ENCODE measurements around the gene SIX6.
A peak's percentile ranks its signal among the peaks of the same experiment; 100 is the strongest.
"Not testable (repeated sequence)": the region's sequence is repeated elsewhere in the genome, so short reads cannot be mapped to it uniquely, and the experiment has no call there.

Gene SIX6

GRCh38 chr14:60508707-60509437 lies at the start of gene SIX6:
Gene SIX6 (plus strand): TSS chr14:60509146. CDS start chr14:60509399, 253 bp downstream.
- peak; percentile 69 for DNase-seq

GRCh38 chr14:60480248-60480647 lies 28.7 kb upstream of the SIX6 start:
- DNase-seq: not testable (repeated sequence)

- no peak for DNase-seq
Measured at GRCh38 chr14:60482743-60483142, 26.2 kb upstream of the SIX6 start.

GRCh38 chr14:60485057-60485597 lies 23.8 kb upstream of the SIX6 start:
- DNase-seq: no peak

- DNase-seq: no peak
Measured at GRCh38 chr14:60485598-60486251, 23.2 kb upstream of the SIX6 start, which contains the start of gene C14orf39. Gene C14orf39 (minus strand): TSS chr14:60486063. CDS start chr14:60485078, 985 bp downstream.

- no peak for DNase-seq
Measured at GRCh38 chr14:60487211-60487610, 21.7 kb upstream of the SIX6 start.

- DNase-seq: peak; percentile 13
Measured at GRCh38 chr14:60488175-60488574, 20.8 kb upstream of the SIX6 start.

- DNase-seq: no peak
Measured at GRCh38 chr14:60490270-60490669, 18.7 kb upstream of the SIX6 start.

- no peak for DNase-seq
Measured at GRCh38 chr14:60495946-60496345, 13.0 kb upstream of the SIX6 start.

GRCh38 chr14:60502541-60502940 lies 6.4 kb upstream of the SIX6 start:
- DNase-seq: no peak

- no peak for DNase-seq
Measured at GRCh38 chr14:60505448-60505847, 3.5 kb upstream of the SIX6 start.

GRCh38 chr14:60506010-60506409 lies 2.9 kb upstream of the SIX6 start:
- no peak for DNase-seq

GRCh38 chr14:60506462-60506984 lies 2.4 kb upstream of the SIX6 start:
- no peak for DNase-seq

GRCh38 chr14:60506985-60507829 lies 1.7 kb upstream of the SIX6 start:
- DNase-seq: peak; percentile 33

- DNase-seq: no peak
Measured at GRCh38 chr14:60508363-60508706, 611 bp upstream of the SIX6 start.

- DNase-seq: no peak
Measured at GRCh38 chr14:60509438-60510253, 700 bp downstream of the SIX6 start.

- DNase-seq: no peak
Measured at GRCh38 chr14:60510254-60510950, 1.5 kb downstream of the SIX6 start.

GRCh38 chr14:60510951-60511599 lies 2.1 kb downstream of the SIX6 start:
- no peak for DNase-seq

GRCh38 chr14:60512126-60512525 lies 3.2 kb downstream of the SIX6 start:
- no peak for DNase-seq

- no peak for DNase-seq
Measured at GRCh38 chr14:60512973-60513571, 4.1 kb downstream of the SIX6 start.

GRCh38 chr14:60514378-60514740 lies 5.4 kb downstream of the SIX6 start:
- peak; percentile 48 for DNase-seq
